H1 (cell line): ENCODE results near the gene MAP4K4. TPM values are rescaled to one million over a fixed set of nuclear protein-coding genes. Genes with fewer than 3 reads are reported as not detected.

Experiments used
- CHD7 ChIP-seq: fragments of 300-600 bp; sonication (generic); IDR thresholded peaks from 2 replicates; pipeline ENCODE4 v1.7.1; 2012; ENCODE audit warnings: low read length, moderate library complexity, mild to moderate bottlenecking, inconsistent platforms; ENCODE audit not compliant: insufficient replicate concordance
- HDAC2 ChIP-seq, 2 experiments: fragments of 300-600 bp in 1 of 2; sonication (generic) in 1 of 2; IDR thresholded peaks; 2 replicates each; pipeline ENCODE4 v1.6.1; 2011 to 2012; ENCODE audit warnings: low read depth in 2 of 2, low read length in 2 of 2, mild to moderate bottlenecking in 2 of 2, moderate library complexity in 2 of 2, borderline replicate concordance in 1 of 2, inconsistent platforms in 1 of 2
- RAD21 ChIP-seq, 2 experiments: IDR thresholded peaks in 1 of 2; conservative IDR thresholded peaks in 1 of 2; 2 replicates each; pipeline ENCODE4 v1.6.1; 2011; ENCODE audit warnings: low read depth in 2 of 2, low read length in 2 of 2, improper control_type of control experiment in 1 of 2, inconsistent platforms in 1 of 2, mild to moderate bottlenecking in 1 of 2, moderate library complexity in 1 of 2
- SIN3A ChIP-seq, 2 experiments: IDR thresholded peaks in 1 of 2; conservative IDR thresholded peaks in 1 of 2; 2 replicates each; pipeline ENCODE4 v1.6.1; 2011 to 2012; ENCODE audit warnings: low read length in 2 of 2, improper control_type of control experiment in 1 of 2, low read depth in 1 of 2, mild to moderate bottlenecking in 1 of 2
- SUZ12 ChIP-seq: fragments of 200-600 bp; sonication (generic); IDR thresholded peaks from 2 replicates; pipeline ENCODE4 v1.6.1; 2012; ENCODE audit warnings: mild to moderate bottlenecking, inconsistent platforms, low read length, moderate library complexity, mixed read lengths
- polyA plus RNA-seq, 7 experiments: library from polyadenylated mRNA; depleted of rRNA in 3 of 7; stranded (reverse) in 5 of 7; unstranded in 2 of 7; fragments of >200 nt in 5 of 7; fragments of 200-250 nt in 2 of 7; gene quantifications; 1 replicate in 5 of 7; 2 replicates in 1 of 7; 4 replicates in 1 of 7; pipeline versions ENCODE4 v1.2.1 to v1.2.3, GENCODE V29; 2011 to 2013; ENCODE audit warnings: missing spikeins in 2 of 7, mixed read lengths in 2 of 7
- total RNA-seq: library from RNA; stranded (reverse); fragmentation: NEBNext Ultra II Directional; extraction: Animal tissue kit (Norgen Biotek cat#: 25700); gene quantifications from 2 replicates; pipeline ENCODE4 v1.2.1, GENCODE V29; 2021

MAP4K4 gene
- total and polyA plus RNA-seq, 2 of the 8 experiments (the other 6 are each of a cell fraction or from before 2014, with no cell fraction given), result 53.2 to 138 TPM

DNA sequence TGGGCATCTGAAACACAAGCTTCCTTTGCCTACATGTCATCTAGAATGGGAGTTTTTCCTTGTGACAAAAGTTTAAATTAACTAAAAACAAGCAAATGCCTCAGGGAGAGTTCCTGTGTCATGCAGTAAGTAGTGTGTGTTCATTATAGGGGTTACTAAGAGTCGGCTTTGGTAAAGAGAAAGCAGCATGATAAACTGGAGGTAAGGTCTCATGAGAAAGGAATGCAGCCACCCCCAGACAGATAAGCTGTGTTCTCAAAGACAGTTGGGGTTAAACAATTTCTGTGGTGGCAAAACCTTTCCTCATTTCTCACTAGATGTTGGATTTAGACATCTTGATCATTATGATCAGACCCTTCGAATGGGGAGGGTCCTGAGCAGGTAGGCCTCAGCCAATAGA is 129.7 kb downstream of the MAP4K4 start (continued):
- TF ChIP-seq CHD7 (no peak), SUZ12 (no peak), SIN3A (conservative IDR thresholded peaks at IDR 0.05 in 1 of 2, IDR thresholded peaks at IDR 0.05 in 1 of 2; ENCODE audit: low read depth in 1 of 2, low read length in 2 of 2) (no peak), RAD21 (IDR thresholded peaks at IDR 0.05 in 1 of 2, conservative IDR thresholded peaks at IDR 0.05 in 1 of 2; ENCODE audit: low read depth in 2 of 2, low read length in 2 of 2) (no peak), HDAC2 (IDR thresholded peaks at IDR 0.05; ENCODE audit: borderline replicate concordance in 1 of 2, low read depth in 2 of 2, low read length in 2 of 2) (no peak)
